Measurements from ENCODE around the gene BST2.
"Not testable (repeated sequence)": the region's sequence is repeated elsewhere in the genome, so short reads cannot be mapped to it uniquely, and the experiment has no call there.

Gene BST2

DNA sequence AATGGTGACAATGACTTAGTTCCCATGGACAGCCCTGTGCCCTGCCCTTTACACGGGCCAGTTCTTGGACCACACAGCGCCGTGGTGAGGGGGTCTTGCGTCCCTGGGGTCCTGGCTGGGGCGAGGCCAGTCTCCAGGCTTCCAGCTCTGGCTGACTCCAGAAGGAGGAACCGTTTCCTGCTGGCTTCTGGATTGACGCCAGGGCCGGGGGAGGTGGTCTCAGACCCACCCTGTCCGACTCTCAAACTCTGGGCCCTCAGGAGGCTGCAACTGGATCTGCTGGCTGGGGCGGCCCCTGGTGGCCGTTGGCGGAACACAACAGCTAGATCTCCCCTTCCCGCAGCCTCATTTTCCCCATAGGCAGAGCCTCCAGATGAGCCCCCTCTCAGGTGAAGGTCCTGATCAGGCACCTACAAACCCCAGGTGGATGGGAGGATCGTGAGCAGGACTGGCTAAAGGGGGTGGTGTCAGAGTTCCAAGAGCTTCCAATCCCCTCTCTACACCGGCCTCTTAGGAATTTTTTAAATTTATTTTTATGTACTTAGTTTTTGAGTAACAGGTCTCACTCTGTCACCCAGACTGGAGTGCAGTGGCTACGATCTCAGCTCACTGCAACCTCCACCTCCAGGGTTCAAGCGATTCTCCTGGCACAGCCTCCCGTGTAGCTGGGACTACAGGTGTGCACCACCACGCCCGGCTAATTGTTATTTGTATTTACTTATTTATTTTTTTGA, 19.4 kb downstream of the BST2 start:
- DNase-seq: peak; percentile 75 to 76

GRCh38 chr19:17380426-17381138, 24.8 kb downstream of the BST2 start:
- no peak for DNase-seq

- no peak for DNase-seq
Observed at GRCh38 chr19:17379221-17379631, 26.2 kb downstream of the BST2 start.

GRCh38 chr19:17378271-17378670, 27.2 kb downstream of the BST2 start:
- no peak for DNase-seq

- DNase-seq: no peak
Observed at GRCh38 chr19:17376935-17377600, 28.4 kb downstream of the BST2 start, which contains the start of gene PLVAP. Gene PLVAP, minus strand, starts transcription at chr19:17377342. Its CDS starts 54 bp downstream, at chr19:17377288.

- no peak for DNase-seq
Observed at GRCh38 chr19:17370026-17370587, 35.3 kb downstream of the BST2 start.

DNA sequence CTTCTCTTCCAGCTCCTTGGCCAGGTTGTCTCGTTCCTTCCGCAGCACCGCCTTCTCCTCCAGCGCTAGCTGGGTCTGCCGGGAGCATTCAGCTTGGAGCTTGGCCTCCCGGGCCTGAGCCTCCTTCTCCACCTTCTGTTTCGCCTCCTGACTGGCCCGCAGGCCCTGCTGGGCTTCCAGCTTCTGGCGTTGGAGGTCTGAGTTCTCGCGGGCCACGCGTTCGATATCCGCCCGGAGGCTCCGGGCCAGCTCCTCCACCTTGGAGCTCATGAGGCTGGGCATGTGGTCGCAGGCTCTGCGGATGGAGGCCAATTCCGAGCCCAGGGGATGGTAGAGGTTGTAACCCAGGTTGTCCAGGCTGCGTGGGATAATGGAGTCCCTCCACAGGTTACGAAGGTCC, 40.1 kb downstream of the BST2 start:
- no peak for DNase-seq

- DNase-seq: not testable (repeated sequence)
Observed at GRCh38 chr19:17363852-17364605, 41.4 kb downstream of the BST2 start.

DNA sequence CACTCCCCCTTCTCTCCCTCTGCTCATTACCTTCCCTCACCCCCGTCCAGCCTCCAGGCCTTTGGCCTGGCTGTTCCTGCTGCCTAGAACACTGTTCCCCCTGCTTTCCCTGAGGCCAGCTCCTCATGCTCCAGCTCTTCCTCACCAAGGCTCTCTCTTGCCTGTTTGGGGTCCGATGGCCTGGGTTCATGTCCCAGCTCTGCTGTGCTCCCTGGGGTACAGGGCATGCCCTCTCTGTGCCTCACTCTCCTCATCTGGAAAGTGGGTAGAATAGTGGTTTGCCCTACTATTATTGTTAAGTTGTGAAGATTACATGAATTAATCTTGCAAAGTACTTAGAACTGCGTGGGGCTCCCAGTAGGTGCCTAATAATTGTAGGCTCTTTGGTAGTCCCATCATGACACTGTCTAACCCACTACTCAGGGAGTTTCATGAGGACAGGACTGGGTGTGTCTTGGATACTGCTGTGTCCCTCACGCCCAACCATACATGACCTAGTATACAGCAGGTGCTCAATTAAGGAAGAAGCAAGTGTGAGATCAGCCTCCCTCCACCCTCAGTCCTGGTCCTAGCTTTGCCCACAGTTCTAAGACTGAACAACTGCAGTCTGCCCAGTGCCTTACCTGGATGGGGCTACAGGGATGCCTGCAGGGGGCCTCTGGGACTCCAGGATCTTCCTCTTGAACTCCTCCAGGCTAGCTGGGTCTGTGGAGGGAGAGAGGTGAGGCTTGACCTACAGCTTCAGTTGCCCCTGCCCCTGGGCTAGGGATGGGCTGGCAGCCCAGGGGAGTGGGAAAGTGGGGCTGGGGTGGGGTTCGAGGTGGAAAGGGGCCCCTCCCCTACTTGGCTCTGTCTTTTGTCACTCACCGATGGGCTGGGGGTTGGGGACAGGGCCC, 45.3 kb downstream of the BST2 start:
- no peak for DNase-seq

DNA sequence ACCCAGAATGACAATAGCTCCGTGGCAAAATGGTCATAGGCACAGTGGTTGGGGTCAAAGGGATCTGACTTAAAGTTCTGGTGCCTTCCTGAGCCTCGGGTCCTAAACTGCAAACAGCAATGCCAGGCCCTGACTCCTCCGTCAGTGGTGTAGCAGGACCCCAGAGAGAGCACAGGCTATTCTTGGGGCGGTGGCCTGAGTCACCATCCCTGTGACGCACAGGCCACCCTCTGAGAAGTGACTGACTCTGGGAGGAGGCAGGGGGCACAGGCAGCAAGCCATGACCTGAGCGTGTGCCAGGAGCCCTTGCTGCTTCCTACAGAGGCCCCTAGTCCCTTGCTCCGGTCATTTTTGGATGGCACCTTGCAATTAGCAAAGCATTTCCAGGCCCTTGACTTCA, 47.0 kb downstream of the BST2 start:
- no peak for DNase-seq

DNA sequence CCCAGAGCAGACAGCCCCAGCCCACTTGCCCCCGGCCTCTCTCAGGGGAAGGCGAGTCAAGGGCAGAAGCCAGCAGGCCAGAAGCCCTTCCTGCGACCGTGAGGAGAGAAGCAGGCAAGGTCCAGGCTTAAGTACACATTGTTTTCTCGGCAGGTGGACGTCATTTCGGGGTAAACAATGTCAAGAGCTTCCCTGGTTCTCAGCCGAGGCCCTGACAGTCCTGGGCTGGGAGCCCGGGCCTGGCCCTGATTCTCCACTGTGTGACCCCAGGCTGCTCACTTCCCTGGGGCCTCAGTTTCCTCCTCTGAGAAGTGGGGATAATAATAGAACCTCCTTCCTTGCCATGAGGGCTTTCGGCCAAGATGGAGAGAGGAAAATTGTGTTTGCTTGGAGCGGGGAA, 47.7 kb downstream of the BST2 start:
- no peak for DNase-seq

- no peak for DNase-seq
Observed at GRCh38 chr19:17357078-17357666, 48.3 kb downstream of the BST2 start.

DNA sequence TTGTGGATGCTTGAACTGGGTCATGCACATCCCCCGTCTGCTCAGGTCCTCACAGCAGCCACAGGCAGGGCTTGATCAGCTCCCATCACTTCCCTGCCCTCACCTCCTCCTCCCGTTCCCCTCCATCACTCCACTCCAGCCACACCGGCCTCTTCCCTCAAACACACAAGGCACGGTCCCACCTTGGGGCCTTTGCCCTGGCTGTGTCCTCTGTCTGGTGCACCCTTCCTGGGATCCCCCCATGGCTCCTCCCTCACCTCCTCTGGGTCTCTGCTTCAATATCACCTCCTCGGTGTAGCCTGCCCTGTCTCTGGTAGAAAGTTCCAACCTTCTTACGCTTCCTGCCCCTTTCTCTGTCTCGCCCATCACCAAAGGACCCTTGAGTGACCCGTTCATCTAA, 52.0 kb downstream of the BST2 start:
- DNase-seq: no peak

All from activated CD4-positive, alpha-beta T cell treated with anti-CD3 and anti-CD28 coated beads, Interleukin-2, amount 50 U/mL, for 48 hours (primary cell).